ENCODE measurements around the gene WHAMM.

Gene WHAMM

GRCh38 chr15:82851306-82851850 is 42.0 kb downstream of the WHAMM start:
- H3K27me3 ChIP-seq (ENCODE audit: insufficient read depth, insufficient read length) = no peaks in the 10 kb centered on the region
- H3K4me3 ChIP-seq (ENCODE audit: insufficient read length, low read depth) = no peak overlapping the region
- peaks cover 13% of the 10 kb centered on the region for H3K36me3 ChIP-seq (ENCODE audit: insufficient read depth, insufficient read length, low read length)
- TF ChIP-seq SUZ12 (IDR thresholded peaks at IDR 0.05; ENCODE audit: extremely low read depth, insufficient read depth, insufficient read length) = no peak
- TF ChIP-seq YY1 (IDR thresholded peaks at IDR 0.05; ENCODE audit: insufficient read depth, insufficient read length) = no peak
- TF ChIP-seq ZNF274 (IDR thresholded peaks at IDR 0.05; ENCODE audit: low read depth, low read length) = no peak
- peaks cover 6% of the 10 kb centered on the region for H3K4me1 ChIP-seq (ENCODE audit: insufficient read depth, insufficient read length)
- no peak for DNase-seq (ENCODE audit: low read depth, low spot score)
- no peak overlapping the region for H3K9ac ChIP-seq (ENCODE audit: insufficient read length, low read depth)
- no peaks in the 10 kb centered on the region for H3K9me3 ChIP-seq (ENCODE audit: insufficient read depth, low read length)

DNA sequence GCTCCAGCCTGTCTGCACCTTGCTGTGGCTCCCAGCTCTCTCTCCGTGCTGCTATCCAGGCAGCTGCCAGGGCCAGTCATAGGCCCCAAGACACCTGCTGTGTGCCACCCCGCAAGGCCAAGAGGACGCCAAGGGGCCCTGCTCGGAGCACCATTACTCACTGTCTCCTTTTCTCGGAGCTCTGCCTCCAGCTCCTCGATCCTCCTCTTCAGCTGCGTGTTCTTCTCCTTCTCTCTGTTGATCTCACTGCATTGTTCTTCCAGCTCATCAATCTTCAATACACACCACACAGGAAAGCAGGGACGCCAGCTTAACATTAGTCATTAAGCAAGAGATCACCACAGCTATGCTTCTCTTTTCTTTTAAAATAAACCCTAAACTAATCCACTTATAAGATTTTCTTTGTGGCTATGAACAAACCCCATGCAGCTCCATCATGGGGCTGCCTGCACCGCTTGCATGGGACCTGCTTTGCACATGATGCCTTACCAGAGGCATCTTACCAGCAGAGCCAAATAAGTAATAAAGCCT is 42.6 kb downstream of the WHAMM start:
- Histone ChIP-seq H3K4me1 (ENCODE audit: insufficient read depth, insufficient read length) (peaks cover 6% of the 10 kb centered on the region), H3K27me3 (ENCODE audit: insufficient read depth, insufficient read length) (no peaks in the 10 kb centered on the region), H3K4me3 (ENCODE audit: insufficient read length, low read depth) (no peak overlapping the region), H3K36me3 (ENCODE audit: insufficient read depth, insufficient read length, low read length) (peaks cover 11% of the 10 kb centered on the region), H3K9me3 (ENCODE audit: insufficient read depth, low read length) (no peaks in the 10 kb centered on the region), H3K9ac (ENCODE audit: insufficient read length, low read depth) (no peak overlapping the region)
- no peak for DNase-seq (ENCODE audit: low read depth, low spot score)
- no peak for TF ChIP-seq YY1 (IDR thresholded peaks at IDR 0.05; ENCODE audit: insufficient read depth, insufficient read length)

DNA sequence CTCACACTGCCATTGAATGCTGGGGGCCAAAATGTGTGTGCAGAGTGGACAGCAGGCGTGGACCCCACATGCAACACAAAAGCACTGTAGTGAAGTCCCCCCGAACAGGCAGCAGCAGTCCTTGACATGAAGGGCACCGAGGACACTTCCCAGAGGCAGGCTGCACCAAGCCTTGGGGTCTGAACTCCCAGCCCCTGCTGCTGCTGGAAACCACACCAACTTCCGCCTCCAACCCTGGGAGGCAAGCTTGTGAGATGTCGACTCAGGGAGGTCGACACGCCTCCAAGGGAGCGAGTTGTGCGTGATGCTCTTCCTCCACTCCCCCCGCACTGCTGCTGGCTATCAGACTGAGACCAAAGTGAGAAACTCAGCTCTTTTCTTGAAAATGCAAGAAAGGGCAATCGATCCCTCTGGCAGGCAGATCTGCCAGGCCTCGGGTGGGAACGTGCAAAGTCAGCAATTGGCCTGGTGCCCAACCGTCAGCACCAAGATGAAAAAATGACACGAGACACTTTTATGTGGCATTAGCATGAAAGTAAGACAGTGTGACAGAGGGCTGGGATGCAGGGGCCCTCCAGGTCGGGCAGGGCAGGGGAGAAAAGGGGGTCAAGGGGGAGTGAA is 43.6 kb downstream of the WHAMM start:
- Histone ChIP-seq H3K36me3 (ENCODE audit: insufficient read depth, insufficient read length, low read length) (peaks cover 10% of the 10 kb centered on the region), H3K4me3 (ENCODE audit: insufficient read length, low read depth) (no peak overlapping the region), H3K27me3 (ENCODE audit: insufficient read depth, insufficient read length) (no peaks in the 10 kb centered on the region), H3K4me1 (ENCODE audit: insufficient read depth, insufficient read length) (peaks cover 6% of the 10 kb centered on the region), H3K9ac (ENCODE audit: insufficient read length, low read depth) (no peak overlapping the region), H3K9me3 (ENCODE audit: insufficient read depth, low read length) (no peaks in the 10 kb centered on the region)
- TF ChIP-seq YY1 (IDR thresholded peaks at IDR 0.05; ENCODE audit: insufficient read depth, insufficient read length) = no peak
- TF ChIP-seq ZNF274 (IDR thresholded peaks at IDR 0.05; ENCODE audit: low read depth, low read length) = no peak
- no peak for TF ChIP-seq SUZ12 (IDR thresholded peaks at IDR 0.05; ENCODE audit: extremely low read depth, insufficient read depth, insufficient read length)
- DNase-seq (ENCODE audit: low read depth, low spot score) = no peak

DNA sequence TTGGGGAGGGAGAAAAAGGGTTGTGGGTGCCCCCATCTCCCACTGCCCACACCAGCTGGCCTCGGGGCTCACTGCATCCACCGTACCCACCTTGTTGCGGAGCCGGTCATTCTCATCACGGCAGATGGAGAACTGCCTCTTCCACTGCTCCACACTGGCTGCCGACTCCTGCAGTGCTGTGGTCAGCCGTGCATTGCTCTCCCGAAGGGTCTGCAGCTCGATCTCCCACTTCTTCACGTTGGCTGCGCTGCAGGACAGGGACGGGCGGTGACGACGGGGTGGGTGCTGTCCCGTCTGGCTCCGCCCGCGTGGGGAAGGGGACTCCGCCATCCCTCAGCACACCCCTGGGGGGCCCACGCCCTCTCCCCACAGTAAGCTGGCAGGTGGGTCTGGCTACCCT is 45.1 kb downstream of the WHAMM start:
- H3K27me3 ChIP-seq (ENCODE audit: insufficient read depth, insufficient read length) = no peaks in the 10 kb centered on the region
- H3K9me3 ChIP-seq (ENCODE audit: insufficient read depth, low read length) = no peaks in the 10 kb centered on the region
- no peak for TF ChIP-seq SUZ12 (IDR thresholded peaks at IDR 0.05; ENCODE audit: extremely low read depth, insufficient read depth, insufficient read length)
- no peak for TF ChIP-seq ZNF274 (IDR thresholded peaks at IDR 0.05; ENCODE audit: low read depth, low read length)
- no peak for TF ChIP-seq YY1 (IDR thresholded peaks at IDR 0.05; ENCODE audit: insufficient read depth, insufficient read length)
- H3K9ac ChIP-seq (ENCODE audit: insufficient read length, low read depth) = no peak overlapping the region
- DNase-seq (ENCODE audit: low read depth, low spot score) = no peak
- H3K36me3 ChIP-seq (ENCODE audit: insufficient read depth, insufficient read length, low read length) = peaks cover 10% of the 10 kb centered on the region
- no peak overlapping the region for H3K4me3 ChIP-seq (ENCODE audit: insufficient read length, low read depth)
- peaks cover 6% of the 10 kb centered on the region for H3K4me1 ChIP-seq (ENCODE audit: insufficient read depth, insufficient read length)

GRCh38 chr15:82855286-82856100 is 46.1 kb downstream of the WHAMM start:
- H3K9ac ChIP-seq (ENCODE audit: insufficient read length, low read depth) = no peak overlapping the region
- TF ChIP-seq SUZ12 (IDR thresholded peaks at IDR 0.05; ENCODE audit: extremely low read depth, insufficient read depth, insufficient read length) (no peak), YY1 (IDR thresholded peaks at IDR 0.05; ENCODE audit: insufficient read depth, insufficient read length) (no peak), ZNF274 (IDR thresholded peaks at IDR 0.05; ENCODE audit: low read depth, low read length) (no peak)
- no peaks in the 10 kb centered on the region for H3K4me1 ChIP-seq (ENCODE audit: insufficient read depth, insufficient read length)
- no peaks in the 10 kb centered on the region for H3K27me3 ChIP-seq (ENCODE audit: insufficient read depth, insufficient read length)
- DNase-seq (ENCODE audit: low read depth, low spot score) = no peak
- peaks cover 10% of the 10 kb centered on the region for H3K36me3 ChIP-seq (ENCODE audit: insufficient read depth, insufficient read length, low read length)
- no peaks in the 10 kb centered on the region for H3K9me3 ChIP-seq (ENCODE audit: insufficient read depth, low read length)
- no peak overlapping the region for H3K4me3 ChIP-seq (ENCODE audit: insufficient read length, low read depth)

- Histone ChIP-seq H3K36me3 (ENCODE audit: insufficient read depth, insufficient read length, low read length) (peaks cover 6% of the 10 kb centered on the region), H3K9me3 (ENCODE audit: insufficient read depth, low read length) (no peaks in the 10 kb centered on the region), H3K4me1 (ENCODE audit: insufficient read depth, insufficient read length) (no peaks in the 10 kb centered on the region), H3K27me3 (ENCODE audit: insufficient read depth, insufficient read length) (no peaks in the 10 kb centered on the region), H3K4me3 (ENCODE audit: insufficient read length, low read depth) (no peak overlapping the region), H3K9ac (ENCODE audit: insufficient read length, low read depth) (no peak overlapping the region)
- no peak for TF ChIP-seq SUZ12 (IDR thresholded peaks at IDR 0.05; ENCODE audit: extremely low read depth, insufficient read depth, insufficient read length)
- no peak for TF ChIP-seq YY1 (IDR thresholded peaks at IDR 0.05; ENCODE audit: insufficient read depth, insufficient read length)
- TF ChIP-seq ZNF274 (IDR thresholded peaks at IDR 0.05; ENCODE audit: low read depth, low read length) = no peak
- DNase-seq (ENCODE audit: low read depth, low spot score) = no peak
Measured at GRCh38 chr15:82856397-82857170, 47.2 kb downstream of the WHAMM start.

Data from NT2/D1 (cell line).